Pancreas (tissue), 10 donors: Measurements from ENCODE around the gene RIMBP2. TPM values are rescaled to one million over a fixed set of nuclear protein-coding genes. Genes with fewer than 3 reads are reported as not detected.

Experiments used
- ATAC-seq, 4 donors: fragments of 200-7000 bp; cut with Tn5 transposase; one replicate each; pipeline versions ENCODE4 v1.8.0 to v1.9.1; 2020; ENCODE audit warnings: mild to moderate bottlenecking in 4 of 4, moderate library complexity in 4 of 4
- DNase-seq, 6 donors: peaks; one replicate each; pipeline ENCODE4 v3.0.0-alpha.2; 2020
- FAIRE-seq: peaks from 2 replicates; lab custom pipeline; 2012; peaks lifted over from hg19 to GRCh38; lab: Jason Lieb, UNC
- H3K27ac ChIP-seq, 4 donors: fragments of 200-600 bp; sonication (generic); 1 replicate in 3 of 4; 2 replicates in 1 of 4; pipeline versions ENCODE4 v1.5.0 to v1.8.0; 2020
- H3K27me3 ChIP-seq, 4 donors: fragments of 200-600 bp; one replicate each; pipeline ENCODE4 v1.8.0; 2021
- H3K36me3 ChIP-seq, 3 donors: fragments of 200-600 bp; sonication (generic) in 1 of 3; one replicate each; pipeline versions ENCODE4 v1.5.0 to v1.8.0; 2020 to 2021
- H3K4me1 ChIP-seq, 3 donors: fragments of 200-600 bp; one replicate each; pipeline ENCODE4 v1.8.0; 2021
- H3K4me3 ChIP-seq, 4 donors: fragments of 200-600 bp; sonication (generic) in 2 of 4; one replicate each; pipeline versions ENCODE4 v1.5.0 to v1.8.0; 2020 to 2021
- H3K9me3 ChIP-seq, 4 donors: fragments of 200-600 bp; one replicate each; pipeline ENCODE4 v1.8.0; 2021
- WGBS, 2 donors: extraction: QIAGEN DNeasy Blood & Tissue Kit; methylation state at CpG; one replicate each; pipeline ENCODE4 v1.1.7; 2013; 5-methylcytosine and 5-hydroxymethylcytosine counted together
- intact Hi-C, 3 donors: fragments of 100-400 bp; cut with DNase I; formaldehyde crosslinking; loops; one replicate each; pipeline versions ENCODE4 v1.11.1 to v1.14.2; 2022
- polyA plus RNA-seq, 2 donors: library from polyadenylated mRNA; stranded (reverse); fragments of 200-250 nt; gene quantifications; one replicate each; pipeline ENCODE4 v1.2.3, GENCODE V29; 2013
- total RNA-seq, 6 donors: library from RNA; stranded (reverse); fragmentation: NEBNext Ultra II Directional in 4 of 6; extraction: Animal tissue kit (Norgen Biotek cat#: 25700) in 4 of 6; gene quantifications; one replicate each; pipeline versions ENCODE4 v1.2.1 to v1.2.4, GENCODE V29; 2021 to 2023
- TF ChIP-seq, protein P1 (sequence below), 4 donors: fragments of 200-600 bp; sonication (generic) in 3 of 4; IDR thresholded peaks; one replicate each; pipeline versions ENCODE4 v1.5.0 to v1.8.0; 2021; ENCODE audit warnings: antibody characterized with exemption in 4 of 4
- donor health status: healthy with polysubstance abuse.
- donor health status: DM: no; HTN: no; CAD: no; lungs with moderate emphysema.
- donor health status: DM: no; HTN: no; CAD: no.
- donor health status: control.
- donor health status: control.
- donor health status: Bipolar disorder and iron deficiency.
- donor health status: DM: yes; HTN: yes; CAD: no.
- donor health status: DM: no; HTN: no; CAD: no.
- donor health status: DM: no; HTN: no; CAD: no.
- donor health status: DM: yes; HTN: yes; CAD: no.

RIMBP2 gene
- total and polyA plus RNA-seq, 8 donors, result 1.6 to 14.9 (median 3.9) TPM

DNA sequence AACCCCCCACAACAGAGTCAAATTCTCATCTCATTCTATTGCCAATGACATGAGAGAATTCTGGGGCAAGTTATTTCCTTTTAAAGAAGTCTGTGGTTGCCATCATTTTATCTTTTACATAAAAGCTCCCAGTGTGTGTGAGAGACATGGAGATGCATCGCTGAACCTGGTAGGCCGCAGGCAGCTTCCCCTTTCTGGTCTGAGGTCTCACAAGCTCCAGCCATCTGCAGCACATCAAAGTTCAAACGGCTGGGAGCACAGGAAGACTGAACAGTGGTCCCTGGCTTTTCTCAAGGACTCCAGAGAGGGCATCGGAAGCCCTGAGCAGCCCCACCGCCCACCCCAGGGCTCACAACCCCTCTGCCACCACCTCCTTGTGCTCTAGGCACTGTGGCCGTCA lies 141.7 kb downstream of the RIMBP2 start:
- Histone ChIP-seq H3K36me3 (no peaks in the 10 kb centered on the region), H3K4me3 (no peak overlapping the region), H3K4me1 (no peaks in the 10 kb centered on the region), H3K9me3 (no peaks in the 10 kb centered on the region), H3K27ac (no peak overlapping the region), H3K27me3 (no peaks in the 10 kb centered on the region)
- TF ChIP-seq, protein P1, sequence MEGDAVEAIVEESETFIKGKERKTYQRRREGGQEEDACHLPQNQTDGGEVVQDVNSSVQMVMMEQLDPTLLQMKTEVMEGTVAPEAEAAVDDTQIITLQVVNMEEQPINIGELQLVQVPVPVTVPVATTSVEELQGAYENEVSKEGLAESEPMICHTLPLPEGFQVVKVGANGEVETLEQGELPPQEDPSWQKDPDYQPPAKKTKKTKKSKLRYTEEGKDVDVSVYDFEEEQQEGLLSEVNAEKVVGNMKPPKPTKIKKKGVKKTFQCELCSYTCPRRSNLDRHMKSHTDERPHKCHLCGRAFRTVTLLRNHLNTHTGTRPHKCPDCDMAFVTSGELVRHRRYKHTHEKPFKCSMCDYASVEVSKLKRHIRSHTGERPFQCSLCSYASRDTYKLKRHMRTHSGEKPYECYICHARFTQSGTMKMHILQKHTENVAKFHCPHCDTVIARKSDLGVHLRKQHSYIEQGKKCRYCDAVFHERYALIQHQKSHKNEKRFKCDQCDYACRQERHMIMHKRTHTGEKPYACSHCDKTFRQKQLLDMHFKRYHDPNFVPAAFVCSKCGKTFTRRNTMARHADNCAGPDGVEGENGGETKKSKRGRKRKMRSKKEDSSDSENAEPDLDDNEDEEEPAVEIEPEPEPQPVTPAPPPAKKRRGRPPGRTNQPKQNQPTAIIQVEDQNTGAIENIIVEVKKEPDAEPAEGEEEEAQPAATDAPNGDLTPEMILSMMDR (IDR thresholded peaks at IDR 0.05), result no peak
- no peak for DNase-seq
- WGBS, 2 donors, result 64 to 70% methylated on average over 6 of the region's 6 CpGs
- intact Hi-C loops, result no loop called here
- no peak for ATAC-seq
- FAIRE-seq, result no peak

DNA sequence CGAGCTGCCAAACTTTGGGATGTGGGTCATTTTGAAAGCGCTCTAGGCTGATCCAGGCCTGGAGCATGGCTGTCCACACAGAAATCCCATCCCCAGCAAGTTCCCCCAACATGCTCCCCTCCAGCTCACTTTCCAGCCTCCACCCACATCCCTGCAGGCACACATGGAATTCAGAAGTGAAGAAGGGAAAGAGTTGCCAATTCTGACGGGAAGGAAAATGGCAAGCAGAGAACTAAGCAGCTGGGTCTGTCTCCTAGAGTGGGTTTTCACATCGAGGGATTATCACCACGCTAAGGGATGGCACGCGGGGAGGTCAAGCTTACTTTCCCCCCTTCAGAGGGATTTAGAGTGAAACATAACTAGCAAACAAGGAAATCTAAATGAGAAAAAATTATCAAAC lies 142.3 kb downstream of the RIMBP2 start:
- Histone ChIP-seq H3K4me3 (no peak overlapping the region), H3K27me3 (no peaks in the 10 kb centered on the region), H3K9me3 (no peaks in the 10 kb centered on the region), H3K27ac (no peak overlapping the region), H3K36me3 (no peaks in the 10 kb centered on the region), H3K4me1 (no peaks in the 10 kb centered on the region)
- FAIRE-seq (no peak), DNase-seq (no peak), ATAC-seq (no peak)
- intact Hi-C loops, result no loop called here
- TF ChIP-seq, protein P1 (IDR thresholded peaks at IDR 0.05), result no peak
- 56 to 62% methylated on average over 7 of the region's 7 CpGs for WGBS, 2 donors

DNA sequence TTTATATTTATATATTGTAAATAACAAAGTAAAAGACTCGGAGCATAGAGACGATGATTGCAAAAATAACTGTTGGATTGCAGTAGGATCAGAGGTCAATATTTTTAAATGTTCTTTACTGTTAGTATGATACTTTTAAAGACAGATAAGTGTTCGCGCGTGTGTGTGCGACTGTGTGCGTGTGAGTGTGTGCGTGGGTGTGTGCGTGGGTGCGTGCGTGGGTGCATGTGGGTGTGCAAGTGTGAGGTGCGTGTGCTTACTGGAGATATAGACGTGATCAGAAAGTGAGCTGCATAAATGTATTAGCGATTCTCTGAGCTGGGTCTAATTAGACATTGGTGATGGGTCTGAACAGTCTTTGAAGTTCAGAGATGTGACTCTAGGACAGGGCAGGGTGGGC lies 142.9 kb downstream of the RIMBP2 start:
- FAIRE-seq, result no peak
- Histone ChIP-seq H3K4me1 (no peaks in the 10 kb centered on the region), H3K36me3 (no peaks in the 10 kb centered on the region), H3K27ac (no peak overlapping the region), H3K4me3 (no peak overlapping the region), H3K9me3 (no peaks in the 10 kb centered on the region), H3K27me3 (no peaks in the 10 kb centered on the region)
- intact Hi-C loops, result no loop called here
- WGBS, 2 donors, result 63 to 83% methylated on average over 14 of the region's 14 CpGs
- TF ChIP-seq, protein P1 (IDR thresholded peaks at IDR 0.05), result no peak
- DNase-seq, result no peak
- ATAC-seq, result no peak

DNA sequence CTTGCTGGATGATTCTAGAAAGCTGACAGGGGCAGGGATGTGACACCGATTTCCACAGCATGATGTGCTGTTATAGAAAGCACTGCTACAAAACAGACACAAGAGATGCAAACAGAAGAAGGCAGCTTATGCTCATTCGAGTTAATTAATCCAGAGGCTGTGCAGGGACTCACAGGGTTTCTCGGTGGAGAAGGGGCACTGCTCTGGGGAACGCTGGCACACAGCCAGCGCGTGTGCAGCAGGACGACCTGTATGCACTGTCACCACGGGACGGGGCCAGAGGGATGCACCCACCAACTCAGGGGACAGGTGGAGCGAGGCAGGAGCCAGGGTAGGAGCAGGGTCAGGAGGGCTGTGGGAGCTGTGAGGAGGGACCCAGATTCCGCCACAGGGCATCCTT lies 143.5 kb downstream of the RIMBP2 start:
- ATAC-seq, result no peak
- H3K9me3 ChIP-seq, result no peaks in the 10 kb centered on the region
- 39 to 49% methylated on average over 11 of the region's 11 CpGs for WGBS, 2 donors
- H3K27ac ChIP-seq, result no peak overlapping the region
- no peaks in the 10 kb centered on the region for H3K36me3 ChIP-seq
- no peak overlapping the region for H3K4me3 ChIP-seq
- H3K4me1 ChIP-seq, result no peaks in the 10 kb centered on the region
- intact Hi-C loops, result no loop called here
- TF ChIP-seq, protein P1 (IDR thresholded peaks at IDR 0.05), result no peak
- no peak for FAIRE-seq
- no peak for DNase-seq
- H3K27me3 ChIP-seq, result no peaks in the 10 kb centered on the region

DNA sequence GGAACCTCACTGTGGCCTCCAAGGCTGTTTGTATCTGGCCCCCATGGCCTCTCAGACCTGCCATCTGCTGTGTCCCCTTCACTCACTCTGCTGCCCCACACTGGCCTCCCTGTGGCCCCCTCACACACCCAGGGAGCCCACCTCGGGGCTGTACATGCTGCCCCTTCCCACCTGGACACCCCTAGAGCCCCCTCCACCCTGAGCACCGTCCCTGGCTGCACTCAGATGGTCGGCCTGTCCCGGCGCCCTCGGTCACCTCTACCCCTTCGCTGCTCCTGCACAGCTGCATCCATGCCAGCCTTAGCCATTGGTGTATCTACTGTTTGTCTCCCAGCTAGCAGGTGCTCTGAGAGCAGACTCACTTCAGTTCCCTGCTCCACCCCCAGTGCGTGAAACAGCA lies 144.4 kb downstream of the RIMBP2 start:
- Histone ChIP-seq H3K27me3 (no peaks in the 10 kb centered on the region), H3K4me1 (no peaks in the 10 kb centered on the region), H3K27ac (no peak overlapping the region), H3K36me3 (no peaks in the 10 kb centered on the region), H3K9me3 (no peaks in the 10 kb centered on the region), H3K4me3 (no peak overlapping the region)
- intact Hi-C loops, result no loop called here
- DNase-seq (no peak), ATAC-seq (no peak), FAIRE-seq (no peak)
- TF ChIP-seq, protein P1 (IDR thresholded peaks at IDR 0.05), result no peak
- 63 to 77% methylated on average over 8 of the region's 8 CpGs for WGBS, 2 donors
